Natural killer cell (primary cell): ENCODE data around the gene CFD. TPM values are rescaled to one million over a fixed set of nuclear protein-coding genes. Genes with fewer than 3 reads are reported as not detected.
A peak's percentile ranks its signal among the peaks of the same experiment; 100 is the strongest.

Experiments used
- ATAC-seq, 3 donors: fragments of 150-1000 bp in 2 of 3; fragments of 200-7000 bp in 1 of 3; cut with Tn5 transposase; 1 replicate in 1 of 3; 2 replicates in 2 of 3; pipeline ENCODE4 v1.10.0; 2021; ENCODE audit warnings: mild to moderate bottlenecking in 2 of 3, moderate library complexity in 2 of 3
- DNase-seq, 2 donors: peaks; one replicate each; pipeline versions ENCODE4 v3.0.0 to v3.0.0-alpha.2; 2013 to 2021; ENCODE audit warnings: mixed read lengths in 1 of 2
- H3K27ac ChIP-seq: one replicate; pipeline ENCODE4 v1.5.1; 2013; ENCODE audit warnings: mild to moderate bottlenecking, low read length
- H3K27me3 ChIP-seq: one replicate; pipeline ENCODE4 v1.6.1; 2013; ENCODE audit warnings: low read length; ENCODE audit not compliant: control insufficient read depth, insufficient read depth
- H3K36me3 ChIP-seq: one replicate; pipeline ENCODE4 v1.6.1; 2013; ENCODE audit warnings: low read length; ENCODE audit not compliant: control insufficient read depth, insufficient read depth
- H3K4me1 ChIP-seq: one replicate; pipeline ENCODE4 v1.6.1; 2013; ENCODE audit warnings: low read length; ENCODE audit not compliant: control insufficient read depth, insufficient read depth
- H3K4me3 ChIP-seq: one replicate; pipeline ENCODE4 v1.5.1; 2013; ENCODE audit warnings: low read length
- H3K9me3 ChIP-seq: one replicate; pipeline ENCODE4 v1.6.1; 2013; ENCODE audit warnings: low read length; ENCODE audit not compliant: control insufficient read depth, insufficient read depth
- H3K27ac Mint-ChIP-seq, 2 donors: one replicate each; pipeline ENCODE4 v1.8.0; 2022; ENCODE audit warnings: mild to moderate bottlenecking in 2 of 2, mixed read lengths in 2 of 2, moderate library complexity in 1 of 2
- H3K27me3 Mint-ChIP-seq, 2 donors: one replicate each; pipeline ENCODE4 v1.8.0; 2022; ENCODE audit warnings: low read depth in 2 of 2, mixed read lengths in 2 of 2
- H3K36me3 Mint-ChIP-seq: one replicate; pipeline ENCODE4 v1.8.0; 2022; ENCODE audit warnings: mixed read lengths
- H3K4me1 Mint-ChIP-seq, 2 donors: one replicate each; pipeline ENCODE4 v1.8.0; 2022; ENCODE audit warnings: mixed read lengths in 2 of 2
- H3K4me3 Mint-ChIP-seq: one replicate; pipeline ENCODE4 v1.8.0; 2022; ENCODE audit warnings: mild to moderate bottlenecking, moderate library complexity, mixed read lengths
- H3K9me3 Mint-ChIP-seq, 2 donors: one replicate each; pipeline ENCODE4 v1.8.0; 2022; ENCODE audit warnings: mixed read lengths in 2 of 2
- CTCF ChIP-seq: fragments of 200-600 bp; IDR thresholded peaks from one replicate; pipeline ENCODE4 v1.8.0; 2022; ENCODE audit warnings: antibody characterized with exemption
- WGBS: methylation state at CpG from one replicate; pipeline ENCODE4 v1.1.7; 2013; ENCODE audit warnings: missing lambda C conversion rate; ENCODE audit not compliant: insufficient coverage; 5-methylcytosine and 5-hydroxymethylcytosine counted together
- intact Hi-C: fragments of 100-400 bp; cut with micrococcal nuclease; formaldehyde crosslinking; loops from one replicate; pipeline ENCODE4 v1.14.2; 2022
- total RNA-seq, 4 donors: library from RNA; stranded (reverse); fragments of 120-200 nt in 1 of 4; gene quantifications; one replicate each; pipeline versions ENCODE4 v1.2.3 to v1.2.4, GENCODE V29; 2013 to 2022

The CFD gene
- total RNA-seq, 3 donors from 2014 or later (not counting 1 experiment from before 2014, with no cell fraction given): 2.9 to 47.5 (median 10.4) TPM

- peak; percentile 60 to 77 (median 71) for ATAC-seq
- H3K4me3 ChIP-seq: no peak overlapping the region
- H3K4me3 Mint-ChIP-seq: peak overlapping the region; percentile 17
Measured at GRCh38 chr19:872266-872951, 12.9 kb downstream of the CFD start.

GRCh38 chr19:873084-873483 is 13.6 kb downstream of the CFD start:
- H3K27me3 Mint-ChIP-seq: no peaks in the 10 kb centered on the region
- H3K36me3 Mint-ChIP-seq: no peaks in the 10 kb centered on the region
- no peak overlapping the region for H3K27ac ChIP-seq

More at GRCh38 chr19:872266-872951, 12.9 kb downstream of the CFD start:
- Histone ChIP-seq H3K27ac (no peak overlapping the region), H3K27me3 (no peaks in the 10 kb centered on the region), H3K9me3 (no peaks in the 10 kb centered on the region), H3K36me3 (peaks cover 19% of the 10 kb centered on the region), H3K4me1 (peaks cover 20% of the 10 kb centered on the region)
- H3K9me3 Mint-ChIP-seq: no peaks in the 10 kb centered on the region
- no peaks in the 10 kb centered on the region for H3K36me3 Mint-ChIP-seq
- H3K27me3 Mint-ChIP-seq: no peaks in the 10 kb centered on the region
- peaks cover 0 to 12% of the 10 kb centered on the region in 2 donors for H3K4me1 Mint-ChIP-seq
- H3K27ac Mint-ChIP-seq: peak overlapping the region; percentile 48 to 70
- intact Hi-C loops: no loop called here
- peak in 1 of 2 donors; percentile 94 for DNase-seq
- no peak for TF ChIP-seq CTCF
- WGBS: 68% methylated on average over 27 of the region's 27 CpGs

DNA sequence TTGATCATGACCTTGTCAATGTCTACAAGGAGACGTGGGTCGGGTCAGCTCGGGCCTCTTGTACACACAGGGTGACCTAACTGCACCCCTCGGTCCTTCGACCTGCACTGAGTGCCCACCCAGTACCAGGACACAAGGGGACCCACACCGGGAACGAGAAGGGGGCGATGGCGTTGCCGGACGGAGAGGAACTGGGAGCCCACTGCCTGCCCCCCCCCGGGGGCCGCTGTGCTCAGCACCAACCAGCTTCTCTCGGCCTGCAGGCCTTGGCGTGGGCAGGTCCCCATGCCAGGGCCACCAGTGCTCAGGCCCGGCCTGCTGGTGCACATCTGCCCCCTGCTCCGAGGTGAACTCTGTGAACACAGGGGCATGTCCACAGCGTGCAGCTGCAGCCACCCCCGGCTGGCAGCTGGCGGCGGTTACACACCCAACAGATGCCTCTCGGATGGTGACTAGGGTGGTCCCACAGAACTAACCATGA is 14.1 kb downstream of the CFD start:
- ATAC-seq (no peak), DNase-seq (no peak)
- peaks cover 8% of the 10 kb centered on the region for H3K36me3 ChIP-seq
- H3K4me3 ChIP-seq: no peak overlapping the region
- intact Hi-C loops: no loop called here
- H3K4me1 ChIP-seq: peaks cover 20% of the 10 kb centered on the region
- no peak overlapping the region for H3K27ac ChIP-seq
- Mint-ChIP-seq H3K4me1 (peaks cover 0 to 9% of the 10 kb centered on the region in 2 donors), H3K27me3 (no peaks in the 10 kb centered on the region), H3K27ac (no peak overlapping the region), H3K36me3 (no peaks in the 10 kb centered on the region), H3K4me3 (no peak overlapping the region), H3K9me3 (no peaks in the 10 kb centered on the region)
- no peak for TF ChIP-seq CTCF
- H3K9me3 ChIP-seq: no peaks in the 10 kb centered on the region
- no peaks in the 10 kb centered on the region for H3K27me3 ChIP-seq
- WGBS: 95% methylated on average over 22 of the region's 22 CpGs

More at GRCh38 chr19:873084-873483, 13.6 kb downstream of the CFD start:
- peak overlapping the region; percentile 48 to 70 for H3K27ac Mint-ChIP-seq
- intact Hi-C loops: no loop called here
- peak; percentile 80 to 91 (median 88) for ATAC-seq
- peaks cover 20% of the 10 kb centered on the region for H3K4me1 ChIP-seq
- H3K9me3 Mint-ChIP-seq: no peaks in the 10 kb centered on the region
- H3K9me3 ChIP-seq: no peaks in the 10 kb centered on the region
- H3K4me3 ChIP-seq: no peak overlapping the region
- TF ChIP-seq CTCF: no peak
- H3K4me3 Mint-ChIP-seq: peak overlapping the region; percentile 56
- DNase-seq: peak in 1 of 2 donors; percentile 92
- H3K27me3 ChIP-seq: no peaks in the 10 kb centered on the region
- WGBS: 78% methylated on average over 10 of the region's 13 CpGs
- H3K4me1 Mint-ChIP-seq: peaks cover 0 to 9% of the 10 kb centered on the region in 2 donors
- peaks cover 12% of the 10 kb centered on the region for H3K36me3 ChIP-seq
